ENCODE measurements around the gene FGF2.
"Not testable (repeated sequence)": the region's sequence is repeated elsewhere in the genome, so short reads cannot be mapped to it uniquely, and the experiment has no call there.

The FGF2 gene

GRCh38 chr4:122849789-122850188 is 23.2 kb downstream of the FGF2 start:
- not testable (repeated sequence) for DNase-seq

GRCh38 chr4:122851568-122851967 is 24.9 kb downstream of the FGF2 start:
- no peak for DNase-seq

- DNase-seq, result no peak
These were observed 28.1 kb downstream of the FGF2 start for GRCh38 chr4:122854447-122855352.

GRCh38 chr4:122855353-122855890 is 28.8 kb downstream of the FGF2 start:
- DNase-seq, result no peak

GRCh38 chr4:122857160-122857559 is 30.5 kb downstream of the FGF2 start:
- DNase-seq, result no peak

GRCh38 chr4:122858705-122859104 is 32.1 kb downstream of the FGF2 start:
- no peak for DNase-seq

GRCh38 chr4:122861172-122861943 is 34.7 kb downstream of the FGF2 start:
- DNase-seq, result no peak

GRCh38 chr4:122863639-122864038 is 37.0 kb downstream of the FGF2 start:
- DNase-seq, result no peak

GRCh38 chr4:122865425-122865824 is 38.8 kb downstream of the FGF2 start:
- DNase-seq, result no peak

- DNase-seq, result not testable (repeated sequence)
These were observed 41.6 kb downstream of the FGF2 start for GRCh38 chr4:122868235-122868634.

GRCh38 chr4:122873146-122873545 is 46.5 kb downstream of the FGF2 start:
- DNase-seq, result no peak

- DNase-seq, result no peak
These were observed 47.4 kb downstream of the FGF2 start for GRCh38 chr4:122873821-122874593.

- DNase-seq, result no peak
These were observed 49.3 kb downstream of the FGF2 start for GRCh38 chr4:122875949-122876348.

- DNase-seq, result no peak
These were observed 49.8 kb downstream of the FGF2 start for GRCh38 chr4:122876456-122876855.

GRCh38 chr4:122879001-122879400 is 52.4 kb downstream of the FGF2 start:
- no peak for DNase-seq

- DNase-seq, result no peak
These were observed 56.5 kb downstream of the FGF2 start for GRCh38 chr4:122882857-122883735.

- DNase-seq, result no peak
These were observed 57.9 kb downstream of the FGF2 start for GRCh38 chr4:122884499-122884898.

- DNase-seq, result no peak
These were observed 63.1 kb downstream of the FGF2 start for GRCh38 chr4:122889726-122890125.

- DNase-seq, result no peak
These were observed 63.6 kb downstream of the FGF2 start for GRCh38 chr4:122890147-122890795.

GRCh38 chr4:122894827-122895226 is 68.2 kb downstream of the FGF2 start:
- DNase-seq, result no peak

- DNase-seq, result no peak
These were observed 68.8 kb downstream of the FGF2 start for GRCh38 chr4:122895336-122895995.

Measured in CD4-positive, alpha-beta T cell treated with Interleukin-1 beta for 1 hour (primary cell).